ENCODE measurements around the gene STK4. TPM values are rescaled to one million over a fixed set of nuclear protein-coding genes. Genes with fewer than 3 reads are reported as not detected.

STK4 gene
- total RNA-seq, 1 experiment from 2014 or later: 74.7 TPM

DNA sequence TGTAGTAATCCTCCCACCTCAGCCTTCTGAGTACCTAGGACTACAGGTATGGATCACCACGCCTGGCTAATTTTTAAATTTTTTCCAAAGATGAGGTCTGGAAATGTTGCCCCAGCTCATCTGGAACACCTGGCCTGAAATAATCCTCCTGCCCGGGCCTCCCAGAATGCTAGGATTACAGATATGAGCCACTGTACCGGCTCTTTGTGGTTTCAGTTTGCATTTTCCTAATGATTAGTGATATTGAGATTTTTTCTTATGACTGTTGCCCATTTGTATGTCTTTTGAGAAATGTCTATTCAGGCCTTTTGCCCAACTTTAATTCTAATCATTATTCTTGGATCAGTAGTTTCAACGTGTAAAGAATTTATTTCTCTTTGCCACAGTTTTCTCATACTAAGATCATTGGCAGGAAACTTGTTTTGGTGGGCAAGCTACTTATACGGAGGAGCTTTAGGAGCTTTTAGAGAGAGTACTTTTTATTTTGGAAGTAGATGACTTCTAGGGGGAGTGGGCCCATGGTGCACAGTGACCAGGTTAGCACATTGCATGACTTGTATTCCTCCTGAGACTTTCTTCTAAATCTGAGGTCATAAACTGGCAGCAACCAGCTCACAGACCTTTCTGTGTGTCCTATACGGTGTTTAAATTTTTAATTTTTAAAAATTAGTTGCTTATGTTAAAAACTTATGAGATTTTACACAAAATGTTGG is 62.3 kb downstream of the STK4 start:
- ChIA-PET POLR2A (no interaction called here), CTCF (interaction anchor here (1.2 to 1.3 kb wide), 2 partner anchors 15 to 18 kb away, joined by 4 to 5 read pairs; no protein-coding TSS in a partner anchor)
- no peaks in the 10 kb centered on the region for H3K4me1 Mint-ChIP-seq (ENCODE audit: low read depth, unreplicated experiment)
- H3K4me1 ChIP-seq: no peaks in the 10 kb centered on the region
- intact Hi-C loops (cut with micrococcal nuclease; ENCODE audit: unreplicated experiment): no loop called here
- H3K36me3 Mint-ChIP-seq (ENCODE audit: insufficient read depth, unreplicated experiment): peaks cover 30% of the 10 kb centered on the region
- DNase-seq: no peak
- H3K4me3 ChIP-seq (ENCODE audit: low read depth, low read length): no peak overlapping the region
- H3K9me3 Mint-ChIP-seq (ENCODE audit: unreplicated experiment): no peaks in the 10 kb centered on the region
- H3K9me3 ChIP-seq: no peaks in the 10 kb centered on the region
- no TSS peak for BruUV-seq (replicated peaks)
- TF ChIP-seq, protein P1, sequence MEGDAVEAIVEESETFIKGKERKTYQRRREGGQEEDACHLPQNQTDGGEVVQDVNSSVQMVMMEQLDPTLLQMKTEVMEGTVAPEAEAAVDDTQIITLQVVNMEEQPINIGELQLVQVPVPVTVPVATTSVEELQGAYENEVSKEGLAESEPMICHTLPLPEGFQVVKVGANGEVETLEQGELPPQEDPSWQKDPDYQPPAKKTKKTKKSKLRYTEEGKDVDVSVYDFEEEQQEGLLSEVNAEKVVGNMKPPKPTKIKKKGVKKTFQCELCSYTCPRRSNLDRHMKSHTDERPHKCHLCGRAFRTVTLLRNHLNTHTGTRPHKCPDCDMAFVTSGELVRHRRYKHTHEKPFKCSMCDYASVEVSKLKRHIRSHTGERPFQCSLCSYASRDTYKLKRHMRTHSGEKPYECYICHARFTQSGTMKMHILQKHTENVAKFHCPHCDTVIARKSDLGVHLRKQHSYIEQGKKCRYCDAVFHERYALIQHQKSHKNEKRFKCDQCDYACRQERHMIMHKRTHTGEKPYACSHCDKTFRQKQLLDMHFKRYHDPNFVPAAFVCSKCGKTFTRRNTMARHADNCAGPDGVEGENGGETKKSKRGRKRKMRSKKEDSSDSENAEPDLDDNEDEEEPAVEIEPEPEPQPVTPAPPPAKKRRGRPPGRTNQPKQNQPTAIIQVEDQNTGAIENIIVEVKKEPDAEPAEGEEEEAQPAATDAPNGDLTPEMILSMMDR (IDR thresholded peaks at IDR 0.05; ENCODE audit: insufficient read depth in 1 of 2, low read depth in 1 of 2, low read length in 1 of 2, severe bottlenecking in 1 of 2, unreplicated experiment in 1 of 2): no peak
- no peaks in the 10 kb centered on the region for H3K27me3 Mint-ChIP-seq (ENCODE audit: insufficient read depth, unreplicated experiment)
- no peak overlapping the region for H3K27ac Mint-ChIP-seq (ENCODE audit: unreplicated experiment)
- H3K36me3 ChIP-seq (ENCODE audit: control insufficient read depth, insufficient read depth, low read length): no peaks in the 10 kb centered on the region
- no peaks in the 10 kb centered on the region for H3K27me3 ChIP-seq (replicated peaks; ENCODE audit: control insufficient read depth, insufficient read depth, low read length)
- no peak overlapping the region for H3K4me3 Mint-ChIP-seq (ENCODE audit: unreplicated experiment)

DNA sequence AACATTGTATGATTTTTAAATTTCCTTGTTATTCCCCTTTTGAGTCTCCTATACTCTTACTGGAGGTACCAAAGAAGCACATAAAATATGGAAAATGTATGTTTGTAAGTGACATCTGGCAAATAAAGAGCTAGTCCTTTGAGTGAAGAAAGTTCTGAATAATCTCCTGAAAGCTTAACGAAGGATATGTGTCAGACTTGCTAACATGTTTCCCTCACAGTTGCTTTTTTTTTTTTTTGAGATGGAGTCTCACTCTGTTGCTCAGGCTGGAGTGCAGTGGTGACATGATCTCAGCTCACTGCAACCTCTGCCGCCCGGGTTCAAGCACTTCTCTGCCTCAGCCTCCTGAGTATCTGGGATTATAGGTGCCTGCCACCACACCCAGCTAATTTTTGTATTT is 63.6 kb downstream of the STK4 start:
- DNase-seq: no peak
- CTCF ChIA-PET: interaction anchor here (1.1 kb wide), 1 partner anchor 14 kb away, joined by 4 read pairs; no protein-coding TSS in a partner anchor
- Mint-ChIP-seq H3K9me3 (ENCODE audit: unreplicated experiment) (no peaks in the 10 kb centered on the region), H3K4me3 (ENCODE audit: unreplicated experiment) (no peak overlapping the region), H3K27ac (ENCODE audit: unreplicated experiment) (no peak overlapping the region), H3K36me3 (ENCODE audit: insufficient read depth, unreplicated experiment) (peaks cover 25% of the 10 kb centered on the region), H3K27me3 (ENCODE audit: insufficient read depth, unreplicated experiment) (no peaks in the 10 kb centered on the region), H3K4me1 (ENCODE audit: low read depth, unreplicated experiment) (no peaks in the 10 kb centered on the region)
- intact Hi-C loops (cut with micrococcal nuclease; ENCODE audit: unreplicated experiment): no loop called here
- Histone ChIP-seq H3K4me1 (no peaks in the 10 kb centered on the region), H3K9me3 (no peaks in the 10 kb centered on the region), H3K27me3 (replicated peaks; ENCODE audit: control insufficient read depth, insufficient read depth, low read length) (no peaks in the 10 kb centered on the region), H3K36me3 (ENCODE audit: control insufficient read depth, insufficient read depth, low read length) (no peaks in the 10 kb centered on the region), H3K4me3 (ENCODE audit: low read depth, low read length) (no peak overlapping the region)
- TF ChIP-seq, protein P1 (IDR thresholded peaks at IDR 0.05; ENCODE audit: insufficient read depth in 1 of 2, low read depth in 1 of 2, low read length in 1 of 2, severe bottlenecking in 1 of 2, unreplicated experiment in 1 of 2): no peak
- POLR2A ChIA-PET: no interaction called here
- no TSS peak for BruUV-seq (replicated peaks)

DNA sequence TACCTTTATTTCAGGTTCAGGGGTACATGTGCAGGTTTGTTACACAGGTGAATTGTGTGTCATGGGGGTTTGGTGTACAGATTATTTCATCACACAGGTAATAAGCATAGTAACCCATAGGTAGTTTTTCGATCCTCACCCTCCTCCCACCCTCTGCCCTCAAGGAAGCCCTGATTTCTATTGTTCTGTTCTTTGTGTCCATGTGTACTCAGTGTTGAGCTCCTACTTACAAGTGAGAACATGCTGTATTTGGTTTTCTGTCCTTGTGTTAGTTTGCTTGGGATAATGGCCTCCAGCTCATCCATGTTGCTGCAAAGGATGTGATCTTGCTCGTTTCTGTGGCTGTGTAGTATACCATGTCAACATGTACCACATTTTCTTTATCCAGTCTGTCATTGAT is 66.0 kb downstream of the STK4 start:
- Mint-ChIP-seq H3K4me1 (ENCODE audit: low read depth, unreplicated experiment) (peaks cover 12% of the 10 kb centered on the region), H3K27ac (ENCODE audit: unreplicated experiment) (no peak overlapping the region), H3K9me3 (ENCODE audit: unreplicated experiment) (no peaks in the 10 kb centered on the region), H3K27me3 (ENCODE audit: insufficient read depth, unreplicated experiment) (no peaks in the 10 kb centered on the region), H3K4me3 (ENCODE audit: unreplicated experiment) (no peak overlapping the region), H3K36me3 (ENCODE audit: insufficient read depth, unreplicated experiment) (peaks cover 11% of the 10 kb centered on the region)
- POLR2A ChIA-PET: no interaction called here
- 0 out of 2 replicates have a peak, but pooled peaks cover 5% of the 10 kb centered on the region for H3K4me1 ChIP-seq
- intact Hi-C loops (cut with micrococcal nuclease; ENCODE audit: unreplicated experiment): no loop called here
- CTCF ChIA-PET: interaction anchor here (0.7 to 1.0 kb wide), 2 partner anchors 25 to 68 kb away, joined by 3 read pairs; no protein-coding TSS in a partner anchor
- H3K27me3 ChIP-seq (replicated peaks; ENCODE audit: control insufficient read depth, insufficient read depth, low read length): no peaks in the 10 kb centered on the region
- H3K36me3 ChIP-seq (ENCODE audit: control insufficient read depth, insufficient read depth, low read length): no peaks in the 10 kb centered on the region
- no peak for DNase-seq
- no peak overlapping the region for H3K4me3 ChIP-seq (ENCODE audit: low read depth, low read length)
- no peaks in the 10 kb centered on the region for H3K9me3 ChIP-seq
- TF ChIP-seq, protein P1 (IDR thresholded peaks at IDR 0.05; ENCODE audit: insufficient read depth in 1 of 2, low read depth in 1 of 2, low read length in 1 of 2, severe bottlenecking in 1 of 2, unreplicated experiment in 1 of 2): no peak
- BruUV-seq (replicated peaks): no TSS peak
